Measurements from ENCODE around the gene ZNF440. TPM values are rescaled to one million over a fixed set of nuclear protein-coding genes. Genes with fewer than 3 reads are reported as not detected.
A peak's percentile ranks its signal among the peaks of the same experiment; 100 is the strongest.
"Not testable (repeated sequence)": the region's sequence is repeated elsewhere in the genome, so short reads cannot be mapped to it uniquely, and the experiment has no call there.

Gene ZNF440
- total RNA-seq, 1 donor from 2014 or later: 20.7 TPM

GRCh38 chr19:11872624-11873023 lies 58.6 kb downstream of the ZNF440 start:
- H3K9me3 Mint-ChIP-seq: peaks cover 8% of the 10 kb centered on the region

GRCh38 chr19:11873762-11874161 lies 59.7 kb downstream of the ZNF440 start:
- Mint-ChIP-seq H3K9me3 (peaks cover 4% of the 10 kb centered on the region), H3K36me3 (no peaks in the 10 kb centered on the region), H3K27ac (peak overlapping the region; percentile 59), H3K4me3 (peak overlapping the region; percentile 44), H3K27me3 (peaks cover 4% of the 10 kb centered on the region), H3K4me1 (ENCODE audit: unreplicated experiment) (no peaks in the 10 kb centered on the region)
- no peak for TF ChIP-seq CTCF (conservative IDR thresholded peaks at IDR 0.05)
- no peak for DNase-seq (ENCODE audit: extremely low spot score, unreplicated experiment)

More at GRCh38 chr19:11872624-11873023, 58.6 kb downstream of the ZNF440 start:
- TF ChIP-seq CTCF (conservative IDR thresholded peaks at IDR 0.05): no peak
- H3K36me3 Mint-ChIP-seq: peaks cover 3% of the 10 kb centered on the region
- H3K4me1 Mint-ChIP-seq (ENCODE audit: unreplicated experiment): no peaks in the 10 kb centered on the region
- DNase-seq (ENCODE audit: extremely low spot score, unreplicated experiment): no peak
- peaks cover 4% of the 10 kb centered on the region for H3K27me3 Mint-ChIP-seq
- no peak overlapping the region for H3K27ac Mint-ChIP-seq
- H3K4me3 Mint-ChIP-seq: no peak overlapping the region

DNA sequence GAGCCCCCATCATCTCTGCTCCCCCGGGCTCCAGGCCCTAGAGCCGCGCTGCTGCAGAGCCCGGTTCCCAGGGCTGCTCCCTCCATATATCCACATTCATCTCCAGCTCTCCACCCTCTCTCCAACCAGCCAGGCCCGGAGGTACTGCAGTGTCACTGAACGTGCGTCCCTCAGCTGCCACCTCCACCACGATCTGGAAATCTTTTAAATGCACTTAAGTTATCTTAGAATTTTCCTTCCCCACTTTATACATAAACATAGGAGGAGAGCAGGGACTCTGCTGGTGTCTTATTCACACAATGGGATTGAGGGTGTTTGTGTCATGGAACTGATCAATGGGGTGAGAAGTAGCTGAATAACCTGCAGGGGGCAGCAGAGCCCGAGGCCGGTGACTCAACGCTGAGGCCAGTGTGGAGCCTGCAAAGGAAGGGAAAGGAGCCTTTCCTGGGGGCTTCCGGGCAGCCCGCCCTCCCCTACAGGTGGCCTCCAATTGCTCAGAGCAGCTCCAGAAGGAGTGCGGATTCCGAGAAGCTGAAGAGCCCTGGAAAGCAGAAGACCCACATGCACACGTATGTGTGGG lies 65.7 kb downstream of the ZNF440 start:
- H3K4me3 Mint-ChIP-seq; DNase-seq (ENCODE audit: extremely low spot score, unreplicated experiment); H3K27me3 Mint-ChIP-seq; H3K27ac Mint-ChIP-seq; H3K36me3 Mint-ChIP-seq; H3K9me3 Mint-ChIP-seq: not testable (repeated sequence)
- TF ChIP-seq CTCF (conservative IDR thresholded peaks at IDR 0.05): peak; percentile 69
- peaks cover 19% of the 10 kb centered on the region for H3K4me1 Mint-ChIP-seq (ENCODE audit: unreplicated experiment)

GRCh38 chr19:11880598-11880997 lies 66.5 kb downstream of the ZNF440 start:
- H3K27ac Mint-ChIP-seq: no peak overlapping the region
- peaks cover 19% of the 10 kb centered on the region for H3K4me1 Mint-ChIP-seq (ENCODE audit: unreplicated experiment)
- H3K4me3 Mint-ChIP-seq: no peak overlapping the region
- no peak for TF ChIP-seq CTCF (conservative IDR thresholded peaks at IDR 0.05)
- no peak for DNase-seq (ENCODE audit: extremely low spot score, unreplicated experiment)
- H3K9me3 Mint-ChIP-seq: no peaks in the 10 kb centered on the region
- peaks cover 9% of the 10 kb centered on the region for H3K27me3 Mint-ChIP-seq
- no peaks in the 10 kb centered on the region for H3K36me3 Mint-ChIP-seq

GRCh38 chr19:11881151-11881800 lies 67.2 kb downstream of the ZNF440 start:
- no peaks in the 10 kb centered on the region for H3K36me3 Mint-ChIP-seq
- no peak overlapping the region for H3K4me3 Mint-ChIP-seq
- peaks cover 19% of the 10 kb centered on the region for H3K4me1 Mint-ChIP-seq (ENCODE audit: unreplicated experiment)
- DNase-seq (ENCODE audit: extremely low spot score, unreplicated experiment): peak; percentile 74
- TF ChIP-seq CTCF (conservative IDR thresholded peaks at IDR 0.05): peak; percentile 87
- peaks cover 1% of the 10 kb centered on the region for H3K9me3 Mint-ChIP-seq
- H3K27me3 Mint-ChIP-seq: peaks cover 9% of the 10 kb centered on the region
- H3K27ac Mint-ChIP-seq: peak overlapping the region; percentile 20

All from type B pancreatic cell (in vitro differentiated cells).